WTC11 (cell line): ENCODE results near the gene NELL2. TPM values are rescaled to one million over a fixed set of nuclear protein-coding genes. Genes with fewer than 3 reads are reported as not detected.

ENCODE experiments used
- ATAC-seq: fragments of 200-7000 bp; cut with Tn5 transposase; 2 replicates; pipeline ENCODE4 v1.10.0; 2021; ENCODE audit warnings: mild to moderate bottlenecking, moderate library complexity
- CTCF ChIA-PET: fragments of 300-600 bp; sonication (Branson Sonifier 250); formaldehyde crosslinking; loops from one replicate; lab custom pipeline; 2021; ENCODE audit warnings: antibody characterized with exemption; lab: Charles Lee
- POLR2A ChIA-PET: fragments of 350-600 bp; sonication (Branson Sonifier 250); formaldehyde crosslinking; loops from one replicate; lab custom pipeline; 2021; ENCODE audit warnings: antibody characterized with exemption; lab: Charles Lee
- DNase-seq: peaks from one replicate; pipeline ENCODE4 v3.0.0; 2021; ENCODE audit warnings: low spot score
- H3K27ac Mint-ChIP-seq: 2 replicates; pipeline ENCODE4 v1.8.0; 2021; ENCODE audit warnings: mixed read lengths
- H3K27me3 Mint-ChIP-seq: 2 replicates; pipeline ENCODE4 v1.8.0; 2021; ENCODE audit warnings: low read depth, mild to moderate bottlenecking, moderate library complexity, mixed read lengths
- H3K36me3 Mint-ChIP-seq: 2 replicates; pipeline ENCODE4 v1.8.0; 2021; ENCODE audit warnings: mixed read lengths
- H3K4me1 Mint-ChIP-seq: 2 replicates; pipeline ENCODE4 v1.8.0; 2022; ENCODE audit warnings: mixed read lengths
- H3K4me3 Mint-ChIP-seq: 2 replicates; pipeline ENCODE4 v1.8.0; 2021; ENCODE audit warnings: mild to moderate bottlenecking, moderate library complexity, mixed read lengths
- H3K9me3 Mint-ChIP-seq: 2 replicates; pipeline ENCODE4 v1.8.0; 2021; ENCODE audit warnings: mixed read lengths
- ATF1 ChIP-seq: sonication (generic); formaldehyde crosslinking; IDR thresholded peaks from 2 replicates; pipeline ENCODE4 v1.8.1; 2023; ENCODE audit warnings: mild to moderate bottlenecking, moderate library complexity, missing genetic modification reagents
- CREM ChIP-seq: sonication (generic); formaldehyde crosslinking; IDR thresholded peaks from 2 replicates; pipeline ENCODE4 v1.8.1; 2022; ENCODE audit warnings: mild to moderate bottlenecking, missing genetic modification reagents, moderate library complexity
- ELF4 ChIP-seq: sonication (generic); formaldehyde crosslinking; IDR thresholded peaks from 2 replicates; pipeline ENCODE4 v1.8.1; 2022; ENCODE audit warnings: low read depth, mild to moderate bottlenecking, moderate library complexity, missing genetic modification reagents
- FOXP1 ChIP-seq: sonication (generic); formaldehyde crosslinking; IDR thresholded peaks from 2 replicates; pipeline ENCODE4 v1.8.0; 2022; ENCODE audit warnings: missing genetic modification reagents, mild to moderate bottlenecking, moderate library complexity, borderline replicate concordance
- FOXP4 ChIP-seq: sonication (generic); formaldehyde crosslinking; IDR thresholded peaks from 2 replicates; pipeline ENCODE4 v1.8.0; 2022; ENCODE audit warnings: mild to moderate bottlenecking, missing genetic modification reagents
- GRHL2 ChIP-seq: fragments of 250-450 bp; sonication (Bioruptor Pico); IDR thresholded peaks from 2 replicates; pipeline ENCODE4 v1.8.0; 2022; ENCODE audit warnings: mild to moderate bottlenecking, moderate library complexity; ENCODE audit not compliant: insufficient replicate concordance, severe bottlenecking
- GTF2I ChIP-seq: fragments of 250-450 bp; sonication (Bioruptor Pico); conservative IDR thresholded peaks from 2 replicates; pipeline ENCODE4 v1.4.0; 2021; ENCODE audit warnings: mild to moderate bottlenecking
- HMGXB4 ChIP-seq: sonication (generic); formaldehyde crosslinking; IDR thresholded peaks from 2 replicates; pipeline ENCODE4 v1.8.1; 2023; ENCODE audit warnings: mild to moderate bottlenecking, moderate library complexity, missing genetic modification reagents
- MXD4 ChIP-seq: fragments of 250-450 bp; sonication (Bioruptor Pico); IDR thresholded peaks from 2 replicates; pipeline ENCODE4 v1.8.0; 2021; ENCODE audit warnings: mild to moderate bottlenecking, moderate library complexity, borderline replicate concordance
- NFATC4 ChIP-seq: fragments of 250-450 bp; sonication (Bioruptor Pico); IDR thresholded peaks from 2 replicates; pipeline ENCODE4 v1.9.0; 2021; ENCODE audit warnings: mild to moderate bottlenecking
- NR1H2 ChIP-seq: sonication (generic); formaldehyde crosslinking; IDR thresholded peaks from 2 replicates; pipeline ENCODE4 v1.9.0; 2021; ENCODE audit warnings: mild to moderate bottlenecking, moderate library complexity, missing genetic modification reagents
- OVOL2 ChIP-seq: fragments of 250-450 bp; sonication (Bioruptor Pico); IDR thresholded peaks from 2 replicates; pipeline ENCODE4 v1.9.0; 2021; ENCODE audit warnings: mild to moderate bottlenecking, borderline replicate concordance
- TCF7 ChIP-seq: sonication (generic); formaldehyde crosslinking; IDR thresholded peaks from 2 replicates; pipeline ENCODE4 v1.8.0; 2022; ENCODE audit warnings: mild to moderate bottlenecking, low read depth, missing genetic modification reagents, moderate library complexity
- TP53 ChIP-seq: sonication (generic); formaldehyde crosslinking; IDR thresholded peaks from 2 replicates; pipeline ENCODE4 v1.8.1; 2023; ENCODE audit warnings: mild to moderate bottlenecking, missing genetic modification reagents
- ZBTB21 ChIP-seq: sonication (generic); formaldehyde crosslinking; IDR thresholded peaks from 2 replicates; pipeline ENCODE4 v1.8.1; 2023; ENCODE audit warnings: mild to moderate bottlenecking, missing genetic modification reagents, borderline replicate concordance
- ZNF138 ChIP-seq: sonication (generic); formaldehyde crosslinking; conservative IDR thresholded peaks from 2 replicates; pipeline ENCODE4 v1.8.1; 2022; ENCODE audit warnings: mild to moderate bottlenecking, moderate library complexity, missing genetic modification reagents
- ZNF232 ChIP-seq: sonication (generic); formaldehyde crosslinking; IDR thresholded peaks from 2 replicates; pipeline ENCODE4 v1.8.0; 2022; ENCODE audit warnings: mild to moderate bottlenecking, missing genetic modification reagents
- ZNF281 ChIP-seq: sonication (generic); formaldehyde crosslinking; IDR thresholded peaks from 2 replicates; pipeline ENCODE4 v1.8.0; 2023; ENCODE audit warnings: mild to moderate bottlenecking, missing genetic modification reagents
- ZNF317 ChIP-seq: sonication (generic); formaldehyde crosslinking; IDR thresholded peaks from 2 replicates; pipeline ENCODE4 v1.8.1; 2023; ENCODE audit warnings: low read depth, mild to moderate bottlenecking, moderate library complexity, missing genetic modification reagents, borderline replicate concordance
- ZNF396 ChIP-seq: fragments of 250-450 bp; sonication (Bioruptor Pico); IDR thresholded peaks from 2 replicates; pipeline ENCODE4 v1.8.0; 2021; ENCODE audit warnings: mild to moderate bottlenecking, moderate library complexity, borderline replicate concordance
- ZNF416 ChIP-seq: fragments of 250-450 bp; sonication (Bioruptor Pico); IDR thresholded peaks from 2 replicates; pipeline ENCODE4 v1.9.0; 2021; ENCODE audit warnings: mild to moderate bottlenecking, inconsistent platforms
- ZNF423 ChIP-seq: fragments of 250-450 bp; sonication (Bioruptor Pico); IDR thresholded peaks from 2 replicates; pipeline ENCODE4 v2.1.2; 2022; ENCODE audit warnings: mild to moderate bottlenecking, moderate library complexity
- ZSCAN18 ChIP-seq: fragments of 250-450 bp; sonication (Bioruptor Pico); IDR thresholded peaks from 2 replicates; pipeline ENCODE4 v2.1.2; 2022; ENCODE audit warnings: mild to moderate bottlenecking, moderate library complexity
- total RNA-seq: library from RNA; stranded (reverse); gene quantifications from 3 replicates; pipeline ENCODE4 v1.2.3, GENCODE V29; 2021
- TF ChIP-seq, protein P1 (sequence below): fragments of 250-450 bp; sonication (Bioruptor Pico); conservative IDR thresholded peaks from 2 replicates; pipeline ENCODE4 v1.9.0; 2021; ENCODE audit warnings: mild to moderate bottlenecking

Gene NELL2
- total RNA-seq, 1 experiment from 2014 or later = 37.4 TPM

- no peak for TF ChIP-seq HMGXB4 (CRISPR knock-in tag)
- TF ChIP-seq TP53 (CRISPR knock-in tag) = no peak
- TF ChIP-seq, protein P1, sequence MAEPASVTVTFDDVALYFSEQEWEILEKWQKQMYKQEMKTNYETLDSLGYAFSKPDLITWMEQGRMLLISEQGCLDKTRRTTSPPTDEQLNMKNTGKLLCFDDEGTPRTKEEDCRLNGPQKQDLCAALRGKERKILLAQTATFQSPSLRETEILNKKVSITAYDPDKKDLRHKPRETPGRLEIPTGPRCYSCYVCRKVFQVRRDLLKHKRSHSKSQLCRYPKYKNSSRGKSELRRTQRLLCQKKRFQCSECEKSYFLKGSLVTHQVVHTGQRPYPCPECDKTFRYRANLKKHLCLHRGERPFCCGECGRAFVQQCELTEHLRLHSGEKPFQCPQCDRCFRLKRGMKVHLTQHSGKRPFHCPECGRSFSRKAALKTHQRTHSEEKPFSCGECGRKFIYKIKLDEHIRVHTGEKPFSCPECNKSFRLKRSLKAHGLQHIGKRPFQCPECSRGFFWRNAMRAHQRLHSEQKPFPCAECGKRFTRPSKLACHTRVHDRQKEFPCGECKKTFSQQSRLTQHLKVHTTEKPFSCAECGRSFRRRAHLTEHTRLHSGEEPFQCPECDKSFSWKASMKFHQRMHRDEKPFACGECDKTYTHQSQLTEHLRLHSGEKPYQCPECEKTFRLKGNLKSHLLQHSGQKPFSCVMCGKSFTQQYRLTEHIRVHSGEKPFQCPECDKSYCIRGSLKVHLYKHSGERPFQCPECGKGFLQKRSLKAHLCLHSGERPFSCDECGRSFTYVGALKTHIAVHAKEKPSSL (CRISPR knock-in tag) = no peak
- no peak for TF ChIP-seq MXD4 (CRISPR knock-in tag)
- no peak for TF ChIP-seq ZNF232 (CRISPR knock-in tag)
- TF ChIP-seq ZNF138 (CRISPR knock-in tag) = no peak
- TF ChIP-seq ZBTB21 (CRISPR knock-in tag) = no peak
- no peak for TF ChIP-seq CREM (CRISPR knock-in tag)
Measured at GRCh38 chr12:44728566-44728965, 147.5 kb downstream of the NELL2 start (continued).

GRCh38 chr12:44720265-44720664 is 155.8 kb downstream of the NELL2 start:
- DNase-seq = no peak
- peaks cover 14% of the 10 kb centered on the region for H3K9me3 Mint-ChIP-seq
- TF ChIP-seq FOXP1 (CRISPR knock-in tag) (no peak), ZNF317 (CRISPR knock-in tag) (peak; percentile 60; the same call in 1 of the 2 replicates)
- H3K36me3 Mint-ChIP-seq = peaks cover 10% of the 10 kb centered on the region
- ATAC-seq = no peak
- CTCF ChIA-PET = no interaction called here
- no peaks in the 10 kb centered on the region; the same call in 1 of the 2 replicates for H3K27me3 Mint-ChIP-seq
- no peak overlapping the region for H3K4me3 Mint-ChIP-seq
- H3K4me1 Mint-ChIP-seq = peaks cover 24% of the 10 kb centered on the region
- POLR2A ChIA-PET = no interaction called here
- no peak overlapping the region for H3K27ac Mint-ChIP-seq

DNA sequence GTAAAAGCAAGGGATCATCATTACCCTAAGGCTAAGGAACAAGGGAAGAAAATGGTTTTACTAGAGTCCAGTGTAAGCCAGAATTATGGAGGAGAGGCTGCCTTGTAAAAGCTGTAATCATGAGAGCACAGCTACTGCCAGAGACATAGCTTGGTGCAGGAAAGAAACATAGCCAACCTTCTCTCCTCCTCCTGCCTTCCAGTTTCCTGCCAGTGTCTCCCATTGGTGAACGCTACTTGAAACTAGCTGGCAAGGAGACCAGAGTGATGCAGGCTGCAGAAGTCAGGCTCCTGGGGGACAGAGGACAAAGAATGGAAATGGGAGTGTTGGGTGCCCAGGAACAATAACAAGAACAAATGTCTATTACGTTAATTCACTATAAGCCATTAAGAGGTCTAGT is 158.5 kb downstream of the NELL2 start:
- POLR2A ChIA-PET = interaction anchor here (0.6 kb wide), 1 partner anchor 172 kb away, joined by 3 read pairs; no protein-coding TSS in a partner anchor
- no peaks in the 10 kb centered on the region for H3K27me3 Mint-ChIP-seq
- H3K36me3 Mint-ChIP-seq = no peaks in the 10 kb centered on the region
- no peak overlapping the region for H3K27ac Mint-ChIP-seq
- H3K9me3 Mint-ChIP-seq = no peaks in the 10 kb centered on the region
- DNase-seq (no peak), ATAC-seq (peak; percentile 64)
- no peak overlapping the region for H3K4me3 Mint-ChIP-seq
- TF ChIP-seq TCF7 (no peak), GTF2I (CRISPR knock-in tag) (no peak), ZNF281 (CRISPR knock-in tag) (no peak), ZSCAN18 (CRISPR knock-in tag) (no peak), NFATC4 (no peak), GRHL2 (CRISPR knock-in tag) (no peak), ZNF423 (CRISPR knock-in tag) (no peak), OVOL2 (CRISPR knock-in tag) (no peak), NR1H2 (CRISPR knock-in tag) (no peak), ATF1 (CRISPR knock-in tag) (no peak), ZNF416 (no peak), FOXP4 (CRISPR knock-in tag) (no peak), ELF4 (CRISPR knock-in tag) (no peak), ZNF396 (CRISPR knock-in tag) (no peak)
- TF ChIP-seq, all 79 proteins: peak for 0
- H3K4me1 Mint-ChIP-seq = peaks cover 18% of the 10 kb centered on the region
- CTCF ChIA-PET = interaction anchor here (1.1 kb wide), 1 partner anchor 231 kb away, joined by 3 read pairs; no protein-coding TSS in a partner anchor
